ENCODE data around the gene BOC.

BOC gene

DNA sequence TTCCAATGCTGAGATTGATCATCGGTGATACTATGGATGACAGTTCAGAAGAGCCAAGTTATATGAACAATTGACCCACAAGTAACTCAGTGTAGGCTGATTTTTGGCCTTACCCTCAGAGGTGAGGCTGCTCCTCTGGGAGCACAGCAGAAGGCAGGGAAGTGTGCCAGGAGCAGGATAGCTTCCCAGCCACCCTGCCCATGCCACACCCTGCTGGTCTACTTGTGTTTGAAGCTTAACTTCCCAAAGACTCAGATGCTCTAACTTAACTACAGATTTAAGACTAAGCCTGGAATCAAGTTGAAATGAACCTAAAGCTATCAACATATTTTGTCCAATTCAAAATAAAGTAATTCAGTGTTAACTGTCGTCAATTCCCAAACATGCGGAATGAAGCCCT lies 77.5 kb downstream of the BOC start:
- DNase-seq (ENCODE audit: low spot score) = no peak

DNA sequence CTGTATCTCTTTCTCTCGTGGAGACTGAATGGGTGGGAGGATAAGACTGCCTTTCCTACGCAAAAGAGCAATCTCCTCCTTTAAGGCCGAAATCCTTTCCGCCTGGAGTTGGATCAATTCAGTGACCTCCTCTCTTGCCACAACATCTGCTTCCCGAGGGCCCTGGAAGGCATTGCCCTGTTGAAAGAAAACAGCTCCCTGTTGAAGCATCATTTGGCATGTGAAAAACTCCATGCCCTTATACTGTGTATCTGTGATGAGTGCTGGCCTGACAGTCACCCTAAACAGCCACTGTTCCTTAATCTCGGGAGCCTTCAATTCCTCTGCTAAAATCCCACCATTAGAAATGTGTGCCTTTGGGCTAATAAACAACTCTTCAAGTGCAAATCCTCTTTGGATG lies 80.2 kb downstream of the BOC start:
- no peak for DNase-seq (ENCODE audit: low spot score)

DNA sequence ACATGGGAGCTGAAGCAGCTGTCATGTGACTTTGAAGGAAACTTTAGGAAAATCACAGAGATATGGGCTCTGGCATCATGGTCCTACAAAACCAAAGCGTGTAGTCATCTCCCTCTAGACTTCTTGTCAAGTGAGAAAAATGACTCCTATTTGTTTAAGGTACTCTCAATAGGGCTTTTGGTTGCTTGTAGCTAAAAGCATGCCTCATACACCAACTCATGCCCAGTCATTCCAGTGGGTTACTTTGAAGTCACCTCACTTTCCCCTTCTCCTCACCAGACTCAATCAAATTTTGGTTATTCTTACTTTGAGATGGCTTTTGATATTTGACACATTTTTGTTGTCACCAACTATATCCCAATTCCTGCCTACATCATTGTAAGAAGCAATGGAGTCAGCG lies 81.6 kb downstream of the BOC start:
- DNase-seq (ENCODE audit: low spot score) = no peak

GRCh38 chr3:113293348-113293747 lies 82.0 kb downstream of the BOC start:
- no peak for DNase-seq (ENCODE audit: low spot score)

DNA sequence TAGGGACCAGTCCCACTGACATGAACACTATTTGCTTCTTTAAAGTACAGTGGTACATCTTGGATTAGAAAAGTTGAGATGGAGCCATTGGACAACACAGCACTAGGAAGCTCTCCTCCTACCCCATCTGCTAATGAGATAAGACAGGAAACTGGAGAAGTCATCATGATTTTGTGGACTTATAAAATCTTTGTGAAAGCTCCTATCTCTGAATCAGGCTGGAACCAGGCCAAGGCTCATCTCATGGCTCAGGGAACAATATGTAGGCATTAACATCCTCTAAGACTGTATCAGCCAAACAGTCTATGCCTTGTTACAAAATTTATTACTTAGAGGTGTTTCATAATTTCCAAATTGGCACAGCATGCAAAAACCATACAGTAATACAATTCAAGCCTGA lies 84.1 kb downstream of the BOC start:
- no peak for DNase-seq (ENCODE audit: low spot score)

- DNase-seq (ENCODE audit: low spot score) = no peak
Measured at GRCh38 chr3:113297287-113297686, 85.9 kb downstream of the BOC start.

DNA sequence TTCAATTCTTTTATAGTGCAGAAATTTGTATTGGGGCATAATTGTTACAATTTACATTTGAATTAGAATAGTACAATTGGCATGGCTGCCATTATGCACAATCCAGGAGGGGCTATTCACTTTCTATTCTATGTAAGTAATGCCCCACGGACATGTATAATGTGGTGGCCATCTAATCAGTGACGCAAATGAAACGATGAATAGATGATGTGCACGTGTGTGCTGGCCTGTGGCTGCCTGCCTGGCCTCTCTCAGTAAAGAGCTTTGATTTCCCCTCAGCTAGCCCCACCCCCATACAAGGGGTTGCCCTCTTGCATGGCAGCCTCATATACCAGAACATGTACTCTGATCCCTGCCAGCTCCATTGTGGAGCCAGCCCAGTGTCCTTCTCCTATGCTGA lies 86.5 kb downstream of the BOC start:
- no peak for DNase-seq (ENCODE audit: low spot score)

GRCh38 chr3:113300596-113300995 lies 89.2 kb downstream of the BOC start:
- DNase-seq (ENCODE audit: low spot score) = no peak

DNA sequence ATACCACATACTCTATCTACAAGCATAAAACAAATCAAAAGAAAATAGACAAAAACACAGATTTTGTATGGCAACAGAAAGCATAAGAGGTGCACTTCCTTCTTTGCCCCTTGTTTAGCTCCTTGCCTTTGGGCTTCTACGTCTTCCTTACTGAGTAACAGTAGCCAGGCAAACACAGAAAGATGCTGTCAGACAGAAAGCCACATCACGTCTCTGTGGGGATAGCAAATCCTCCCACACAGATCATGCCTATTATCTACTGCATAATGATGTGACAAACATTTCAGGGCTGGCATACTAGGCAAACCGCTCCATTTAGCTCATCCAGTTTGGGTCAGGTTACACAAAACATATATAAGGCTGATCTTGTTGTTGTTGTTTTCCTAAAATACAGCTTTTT lies 92.7 kb downstream of the BOC start:
- DNase-seq (ENCODE audit: low spot score) = no peak

DNA sequence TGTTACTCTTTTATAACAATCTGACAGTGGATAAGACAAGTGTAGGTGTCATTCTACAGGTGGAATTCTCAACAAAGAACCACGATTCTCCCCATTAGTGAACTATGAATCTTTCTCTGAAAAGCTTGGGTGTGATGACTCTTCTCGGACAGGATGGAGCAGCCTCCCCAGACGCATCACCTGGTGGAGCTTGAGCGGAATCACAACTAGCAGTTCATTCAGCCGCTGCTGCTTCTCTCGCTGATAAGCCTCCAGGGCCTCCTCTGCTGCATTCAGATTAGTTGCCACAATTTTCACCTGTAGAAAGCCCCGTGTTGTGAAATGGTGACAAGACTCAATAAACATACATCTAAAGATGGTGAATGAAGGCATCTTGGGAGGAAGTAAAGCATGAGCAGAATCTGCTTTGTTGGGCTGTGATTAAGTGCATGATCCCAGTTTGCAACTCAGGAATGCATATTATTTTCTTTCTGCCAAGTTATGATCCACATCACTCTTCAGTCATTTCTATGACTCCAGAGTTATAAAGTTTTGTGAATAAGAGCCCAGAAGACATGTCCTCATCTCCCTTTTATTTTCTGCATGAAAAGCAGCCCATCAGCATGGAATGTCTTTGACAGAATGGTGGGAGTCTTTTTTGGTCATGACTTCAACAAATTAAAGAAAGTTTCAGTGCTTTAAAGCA lies 93.6 kb downstream of the BOC start:
- DNase-seq (ENCODE audit: low spot score) = no peak

DNA sequence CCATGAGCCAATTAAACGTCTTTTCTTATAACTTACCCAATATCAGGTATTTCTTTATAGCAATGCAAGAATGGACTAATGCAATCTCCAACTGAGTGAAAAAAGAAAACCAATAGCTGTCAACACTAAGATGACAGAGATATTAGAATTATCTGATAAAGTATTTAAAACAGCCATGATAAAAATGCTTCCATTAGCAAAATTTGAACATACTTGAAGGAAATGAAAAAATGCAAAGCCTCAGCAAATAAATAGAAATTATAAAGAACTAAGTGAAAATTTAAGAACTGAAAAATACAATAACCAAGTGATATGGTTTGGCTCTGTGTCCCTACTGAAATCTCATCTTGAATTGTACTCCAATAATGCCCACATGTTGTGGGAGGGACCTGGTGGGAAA lies 99.6 kb downstream of the BOC start:
- DNase-seq (ENCODE audit: low spot score) = no peak

GRCh38 chr3:113312416-113312815 lies 101.1 kb downstream of the BOC start:
- no peak for DNase-seq (ENCODE audit: low spot score)

DNA sequence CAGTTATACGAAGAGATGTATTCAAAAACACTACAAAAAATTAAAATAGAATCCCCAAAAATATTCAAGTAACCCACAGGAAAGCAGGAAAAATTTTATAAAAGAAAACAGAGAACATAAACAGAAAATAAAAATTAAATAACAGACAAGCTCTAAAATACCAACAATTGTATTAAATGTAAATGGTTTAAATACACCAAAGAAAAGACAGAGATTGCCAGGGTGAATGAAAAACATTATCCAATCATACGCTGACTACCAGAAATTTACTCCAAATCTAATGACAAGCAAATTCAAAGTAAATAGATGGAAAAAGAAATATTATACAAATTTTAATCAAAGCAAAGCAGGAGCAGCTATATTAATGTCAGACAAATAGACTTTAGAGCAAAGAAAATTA lies 103.6 kb downstream of the BOC start:
- no peak for DNase-seq (ENCODE audit: low spot score)

GRCh38 chr3:113329757-113330156 lies 118.4 kb downstream of the BOC start:
- DNase-seq (ENCODE audit: low spot score) = no peak

DNA sequence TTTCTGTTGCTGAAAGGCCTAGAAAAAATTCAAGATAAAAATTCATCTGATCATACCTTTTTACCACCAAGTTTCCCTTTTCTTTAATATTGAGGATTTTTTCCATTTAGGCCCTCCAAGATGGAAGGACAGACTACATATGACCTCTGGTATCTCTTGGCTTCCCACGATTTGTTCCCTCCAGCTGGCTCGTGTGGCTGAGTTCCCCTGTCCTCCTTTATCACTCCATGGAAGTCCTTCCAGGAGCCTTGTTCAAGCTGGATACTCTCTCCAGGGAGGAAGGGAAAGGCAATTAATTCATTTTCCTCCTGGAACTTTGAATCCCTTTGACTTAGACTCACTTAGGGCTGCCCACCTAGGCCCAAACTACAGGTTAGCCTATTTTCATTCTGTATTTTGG lies 119.4 kb downstream of the BOC start:
- DNase-seq (ENCODE audit: low spot score) = no peak

DNA sequence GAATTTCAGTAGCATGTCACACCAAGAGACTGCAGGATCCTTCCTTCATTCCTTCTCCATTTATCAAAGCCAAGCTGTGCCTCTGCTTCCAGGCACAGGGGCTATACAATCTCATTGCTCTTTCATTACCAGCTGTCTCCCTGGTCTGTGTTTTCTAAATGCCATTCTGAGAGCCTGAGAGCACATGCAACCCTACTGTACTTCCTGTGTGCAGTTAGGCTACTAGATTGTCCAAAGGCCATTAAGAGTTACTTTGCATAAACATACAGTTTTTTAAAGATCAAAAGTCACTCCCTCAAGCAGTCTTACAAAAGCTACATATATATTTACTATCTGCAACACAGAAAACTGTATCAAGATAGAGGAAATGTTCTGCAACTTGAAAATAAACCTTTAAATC lies 119.8 kb downstream of the BOC start:
- no peak for DNase-seq (ENCODE audit: low spot score)
